ENCODE measurements around the gene GRIK4. TPM values are rescaled to one million over a fixed set of nuclear protein-coding genes. Genes with fewer than 3 reads are reported as not detected.

Gene GRIK4
- total RNA-seq, 1 donor from 2014 or later, result 0.05 TPM

- no peak for ATAC-seq
- no peak for DNase-seq (ENCODE audit: low spot score)
These were observed 183.2 kb downstream of the GRIK4 start for GRCh38 chr11:120694726-120695125.

GRCh38 chr11:120695426-120695825, 183.9 kb downstream of the GRIK4 start:
- no peak for ATAC-seq

GRCh38 chr11:120695939-120696338, 184.4 kb downstream of the GRIK4 start:
- ATAC-seq (no peak), DNase-seq (ENCODE audit: low spot score) (no peak)

More at GRCh38 chr11:120695426-120695825, 183.9 kb downstream of the GRIK4 start:
- no peak for DNase-seq (ENCODE audit: low spot score)

GRCh38 chr11:120696597-120697218, 185.2 kb downstream of the GRIK4 start:
- ATAC-seq (no peak), DNase-seq (ENCODE audit: low spot score) (no peak)

- ATAC-seq, result no peak
These were observed 187.4 kb downstream of the GRIK4 start for GRCh38 chr11:120698918-120699317.

GRCh38 chr11:120702656-120703055, 191.1 kb downstream of the GRIK4 start:
- ATAC-seq, result no peak
- DNase-seq (ENCODE audit: low spot score), result no peak

More at GRCh38 chr11:120698918-120699317, 187.4 kb downstream of the GRIK4 start:
- DNase-seq (ENCODE audit: low spot score), result no peak

- DNase-seq (ENCODE audit: low spot score) (no peak), ATAC-seq (no peak)
These were observed 192.0 kb downstream of the GRIK4 start for GRCh38 chr11:120703358-120704152.

GRCh38 chr11:120704256-120704750, 192.8 kb downstream of the GRIK4 start:
- DNase-seq (ENCODE audit: low spot score), result no peak
- ATAC-seq, result no peak

GRCh38 chr11:120706257-120706656, 194.7 kb downstream of the GRIK4 start:
- no peak for ATAC-seq

GRCh38 chr11:120707098-120707497, 195.6 kb downstream of the GRIK4 start:
- ATAC-seq, result peak; percentile 30
- DNase-seq (ENCODE audit: low spot score), result no peak

More at GRCh38 chr11:120706257-120706656, 194.7 kb downstream of the GRIK4 start:
- no peak for DNase-seq (ENCODE audit: low spot score)

GRCh38 chr11:120707663-120708062, 196.1 kb downstream of the GRIK4 start:
- DNase-seq (ENCODE audit: low spot score) (no peak), ATAC-seq (no peak)

- DNase-seq (ENCODE audit: low spot score) (no peak), ATAC-seq (no peak)
These were observed 197.1 kb downstream of the GRIK4 start for GRCh38 chr11:120708511-120709183.

GRCh38 chr11:120709808-120710207, 198.3 kb downstream of the GRIK4 start:
- DNase-seq (ENCODE audit: low spot score) (no peak), ATAC-seq (no peak)

- ATAC-seq (no peak), DNase-seq (ENCODE audit: low spot score) (no peak)
These were observed 199.0 kb downstream of the GRIK4 start for GRCh38 chr11:120710354-120711131.

GRCh38 chr11:120712014-120712413, 200.5 kb downstream of the GRIK4 start:
- DNase-seq (ENCODE audit: low spot score) (no peak), ATAC-seq (no peak)

GRCh38 chr11:120712881-120713280, 201.3 kb downstream of the GRIK4 start:
- DNase-seq (ENCODE audit: low spot score) (no peak), ATAC-seq (no peak)

GRCh38 chr11:120713296-120713695, 201.7 kb downstream of the GRIK4 start:
- ATAC-seq (no peak), DNase-seq (ENCODE audit: low spot score) (no peak)

GRCh38 chr11:120714438-120714837, 202.9 kb downstream of the GRIK4 start:
- ATAC-seq (no peak), DNase-seq (ENCODE audit: low spot score) (no peak)

- ATAC-seq (no peak), DNase-seq (ENCODE audit: low spot score) (no peak)
These were observed 203.7 kb downstream of the GRIK4 start for GRCh38 chr11:120715239-120715638.

- ATAC-seq (no peak), DNase-seq (ENCODE audit: low spot score) (no peak)
These were observed 205.5 kb downstream of the GRIK4 start for GRCh38 chr11:120717042-120717441.

- DNase-seq (ENCODE audit: low spot score), result no peak
- ATAC-seq, result no peak
These were observed 206.1 kb downstream of the GRIK4 start for GRCh38 chr11:120717623-120718022.
